ENCODE data around the gene CYLD.

The CYLD gene

DNA sequence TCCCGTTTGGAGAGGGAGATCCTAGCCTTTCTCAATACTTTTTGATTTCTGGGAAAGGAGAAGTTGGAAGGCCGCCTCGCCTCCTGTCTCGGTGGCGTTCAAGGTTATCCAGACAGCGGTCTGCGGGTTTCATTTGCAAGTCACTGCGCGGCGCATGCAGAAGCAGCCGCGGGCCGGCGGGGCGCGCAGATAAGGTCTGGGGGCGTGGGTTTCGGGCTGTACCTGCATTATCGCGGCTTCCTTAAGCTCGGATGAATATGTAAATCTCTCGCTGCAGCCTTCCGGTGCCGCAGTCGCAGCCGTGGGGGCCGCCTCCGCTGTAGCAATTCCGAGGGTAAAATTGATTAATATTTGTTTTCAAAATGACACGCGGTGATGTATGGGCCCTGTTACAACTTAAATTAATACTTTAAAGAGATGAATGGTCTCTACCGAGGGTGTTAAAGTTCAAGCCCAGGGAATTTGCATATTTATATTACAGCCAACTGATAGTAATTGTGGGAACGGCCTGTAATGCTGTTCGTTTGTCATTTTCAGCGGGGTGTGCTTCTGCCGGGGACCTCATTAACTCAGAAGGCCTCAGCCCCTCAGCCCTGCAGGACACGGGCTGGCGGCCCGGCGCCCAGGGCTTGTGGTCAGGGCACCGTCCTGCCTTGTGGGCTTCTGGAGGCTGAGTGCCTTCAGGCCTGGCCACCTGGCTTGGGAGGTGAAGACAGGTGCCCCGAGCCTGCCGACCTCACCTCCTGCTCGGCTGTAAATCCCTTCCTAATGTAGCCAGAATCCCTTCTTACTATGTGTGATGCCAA lies 99.4 kb downstream of the CYLD start:
- no peak for DNase-seq
- TF ChIP-seq, protein P1, sequence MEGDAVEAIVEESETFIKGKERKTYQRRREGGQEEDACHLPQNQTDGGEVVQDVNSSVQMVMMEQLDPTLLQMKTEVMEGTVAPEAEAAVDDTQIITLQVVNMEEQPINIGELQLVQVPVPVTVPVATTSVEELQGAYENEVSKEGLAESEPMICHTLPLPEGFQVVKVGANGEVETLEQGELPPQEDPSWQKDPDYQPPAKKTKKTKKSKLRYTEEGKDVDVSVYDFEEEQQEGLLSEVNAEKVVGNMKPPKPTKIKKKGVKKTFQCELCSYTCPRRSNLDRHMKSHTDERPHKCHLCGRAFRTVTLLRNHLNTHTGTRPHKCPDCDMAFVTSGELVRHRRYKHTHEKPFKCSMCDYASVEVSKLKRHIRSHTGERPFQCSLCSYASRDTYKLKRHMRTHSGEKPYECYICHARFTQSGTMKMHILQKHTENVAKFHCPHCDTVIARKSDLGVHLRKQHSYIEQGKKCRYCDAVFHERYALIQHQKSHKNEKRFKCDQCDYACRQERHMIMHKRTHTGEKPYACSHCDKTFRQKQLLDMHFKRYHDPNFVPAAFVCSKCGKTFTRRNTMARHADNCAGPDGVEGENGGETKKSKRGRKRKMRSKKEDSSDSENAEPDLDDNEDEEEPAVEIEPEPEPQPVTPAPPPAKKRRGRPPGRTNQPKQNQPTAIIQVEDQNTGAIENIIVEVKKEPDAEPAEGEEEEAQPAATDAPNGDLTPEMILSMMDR (IDR thresholded peaks at IDR 0.05; ENCODE audit: low read depth, low read length): no peak
- no peak overlapping the region for H3K4me3 ChIP-seq (ENCODE audit: low read depth, low read length)
- H3K9me3 ChIP-seq: no peaks in the 10 kb centered on the region
- no peaks in the 10 kb centered on the region for H3K36me3 ChIP-seq
- no peaks in the 10 kb centered on the region for H3K27me3 ChIP-seq
- H3K4me1 ChIP-seq: no peaks in the 10 kb centered on the region

DNA sequence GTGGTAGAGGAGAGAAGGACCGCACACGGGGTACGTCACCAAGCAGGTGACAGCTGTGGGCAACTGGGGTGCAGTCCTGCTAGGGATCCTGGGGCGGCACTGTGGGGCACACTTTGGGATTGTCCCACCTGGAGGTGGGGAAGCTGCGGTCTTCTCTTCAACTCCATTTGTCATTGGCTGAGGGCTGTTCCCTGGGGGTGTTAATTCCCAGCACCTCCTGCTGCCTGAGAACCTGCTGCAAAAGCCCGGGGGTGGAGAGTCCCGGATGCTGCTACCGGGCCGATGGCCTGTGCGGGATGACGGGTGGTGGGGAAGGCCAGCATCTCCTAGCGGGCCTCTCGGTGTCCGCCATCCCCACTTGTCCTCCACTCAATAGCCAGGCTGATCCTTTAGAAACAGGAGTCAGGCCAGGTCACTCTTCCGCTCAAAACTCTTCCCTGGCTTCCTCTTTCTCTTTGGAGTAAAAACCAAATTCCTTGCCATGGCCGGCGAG lies 100.2 kb downstream of the CYLD start:
- TF ChIP-seq, protein P1 (IDR thresholded peaks at IDR 0.05; ENCODE audit: low read depth, low read length): no peak

DNA sequence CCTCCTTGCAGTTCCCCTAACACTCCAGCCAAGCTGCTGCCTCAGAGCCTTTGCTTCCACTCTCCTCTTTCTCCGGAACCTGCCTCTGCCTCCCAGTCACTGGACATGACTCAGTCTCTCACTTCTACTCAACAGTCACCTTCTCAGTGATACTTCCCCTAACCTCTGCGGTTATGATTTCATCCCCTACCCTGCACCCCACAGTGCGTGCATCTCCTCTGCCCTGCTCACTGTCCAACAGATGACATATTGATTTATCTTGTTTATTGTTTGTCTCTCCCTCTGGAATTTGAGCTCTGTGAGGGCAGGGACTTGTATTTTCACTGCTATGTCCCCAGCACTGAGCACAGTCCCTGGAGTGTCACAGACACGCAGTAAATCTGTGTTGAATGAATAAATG lies 100.7 kb downstream of the CYLD start:
- H3K36me3 ChIP-seq: no peaks in the 10 kb centered on the region
- DNase-seq: no peak
- H3K4me3 ChIP-seq (ENCODE audit: low read depth, low read length): no peak overlapping the region
- H3K4me1 ChIP-seq: no peaks in the 10 kb centered on the region
- H3K9me3 ChIP-seq: no peaks in the 10 kb centered on the region
- H3K27me3 ChIP-seq: no peaks in the 10 kb centered on the region
- TF ChIP-seq, protein P1 (IDR thresholded peaks at IDR 0.05; ENCODE audit: low read depth, low read length): no peak

More for the DNA sequence above, 100.2 kb downstream of the CYLD start:
- Histone ChIP-seq H3K9me3 (no peaks in the 10 kb centered on the region), H3K36me3 (no peaks in the 10 kb centered on the region), H3K4me3 (ENCODE audit: low read depth, low read length) (no peak overlapping the region), H3K27me3 (no peaks in the 10 kb centered on the region), H3K4me1 (no peaks in the 10 kb centered on the region)
- DNase-seq: no peak

DNA sequence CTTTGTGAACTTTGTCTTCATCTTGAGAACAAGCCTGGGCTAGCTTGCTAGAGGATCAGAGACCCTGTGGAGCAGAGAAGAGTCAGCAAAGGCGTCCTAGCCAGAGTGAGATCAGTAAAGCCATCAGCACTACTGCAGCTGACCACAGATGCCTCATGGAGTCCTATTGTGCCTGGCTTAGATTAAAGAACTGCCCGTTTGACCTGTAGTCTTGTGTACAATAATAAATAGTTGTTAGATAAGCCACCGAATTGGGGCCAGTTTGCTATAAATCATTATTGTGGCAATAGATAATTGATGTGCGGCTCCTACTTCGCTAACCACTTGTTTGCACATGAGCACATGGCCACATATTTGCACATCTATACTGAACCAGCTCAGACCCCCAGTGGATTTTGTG lies 103.0 kb downstream of the CYLD start:
- no peaks in the 10 kb centered on the region for H3K36me3 ChIP-seq
- no peak overlapping the region for H3K4me3 ChIP-seq (ENCODE audit: low read depth, low read length)
- H3K9me3 ChIP-seq: no peaks in the 10 kb centered on the region
- H3K4me1 ChIP-seq: no peaks in the 10 kb centered on the region
- TF ChIP-seq, protein P1 (IDR thresholded peaks at IDR 0.05; ENCODE audit: low read depth, low read length): no peak
- no peak for DNase-seq
- no peaks in the 10 kb centered on the region for H3K27me3 ChIP-seq

DNA sequence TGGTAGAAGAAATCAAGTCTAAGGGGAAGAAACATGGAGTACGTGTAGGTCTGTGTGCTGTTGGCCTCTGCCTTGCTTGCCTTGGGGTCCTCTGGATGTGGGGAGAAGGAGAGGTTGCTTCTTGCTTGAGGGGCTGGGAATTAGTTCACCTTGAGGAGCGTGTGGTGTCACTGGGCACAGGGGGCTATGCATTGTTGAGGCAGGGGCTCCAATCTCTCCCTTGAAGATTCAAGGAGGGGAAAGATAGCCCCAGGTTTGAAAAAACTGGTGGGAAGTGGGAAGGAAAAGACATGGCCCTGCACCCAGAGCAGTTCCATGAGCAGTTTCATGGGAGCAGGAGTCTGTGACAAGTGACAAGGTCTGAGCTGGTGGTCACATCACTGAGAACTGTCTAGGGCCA lies 103.4 kb downstream of the CYLD start:
- TF ChIP-seq, protein P1 (IDR thresholded peaks at IDR 0.05; ENCODE audit: low read depth, low read length): no peak
- DNase-seq: no peak
- H3K4me1 ChIP-seq: no peaks in the 10 kb centered on the region
- H3K36me3 ChIP-seq: no peaks in the 10 kb centered on the region
- H3K27me3 ChIP-seq: no peaks in the 10 kb centered on the region
- no peaks in the 10 kb centered on the region for H3K9me3 ChIP-seq
- no peak overlapping the region for H3K4me3 ChIP-seq (ENCODE audit: low read depth, low read length)

DNA sequence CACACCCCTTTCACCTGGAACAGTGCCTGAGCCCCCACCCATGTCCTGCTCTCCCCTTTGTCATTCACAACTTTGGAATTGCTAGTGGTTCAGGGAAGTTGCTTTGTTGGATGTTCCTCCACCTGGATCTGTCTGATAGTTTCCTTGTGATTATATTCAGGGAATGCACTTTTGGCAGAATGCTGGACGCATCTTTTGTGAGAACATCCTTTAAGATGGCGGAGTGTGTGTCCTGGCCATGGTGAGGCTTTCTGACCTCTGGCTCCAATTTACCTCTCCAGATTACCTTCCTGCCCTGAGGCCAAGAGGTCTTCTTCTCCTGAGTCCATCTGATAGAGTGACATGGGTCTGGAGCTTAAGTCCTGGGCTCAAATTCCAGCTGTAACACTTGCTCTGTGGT lies 104.6 kb downstream of the CYLD start:
- Histone ChIP-seq H3K4me3 (ENCODE audit: low read depth, low read length) (no peak overlapping the region), H3K4me1 (no peaks in the 10 kb centered on the region), H3K27me3 (no peaks in the 10 kb centered on the region), H3K36me3 (no peaks in the 10 kb centered on the region), H3K9me3 (no peaks in the 10 kb centered on the region)
- no peak for DNase-seq
- TF ChIP-seq, protein P1 (IDR thresholded peaks at IDR 0.05; ENCODE audit: low read depth, low read length): no peak

All from BE2C (cell line).